Endothelial cell of umbilical vein (primary cell): ENCODE results near the gene KLHL13. TPM values are rescaled to one million over a fixed set of nuclear protein-coding genes. Genes with fewer than 3 reads are reported as not detected.

Experiments used
- BruUV-seq: library from RNA; stranded (reverse); fragments of 400-500 nt; replicated peaks from 2 replicates; lab custom pipeline; 2021; lab: Mats Ljungman, UMichigan
- CTCF ChIA-PET: fragments of 300-600, 350-600 bp; sonication (Branson Sonifier 250); formaldehyde crosslinking; loops from one replicate; lab custom pipeline; 2021; ENCODE audit warnings: antibody characterized with exemption, inconsistent platforms; lab: Charles Lee
- POLR2A ChIA-PET: fragments of 300-600, 350-600 bp; sonication (Branson Sonifier 250); formaldehyde crosslinking; loops from one replicate; lab custom pipeline; 2021; ENCODE audit warnings: antibody characterized with exemption, inconsistent platforms; lab: Charles Lee
- DNase-seq: peaks from one replicate; pipeline ENCODE4 v3.0.0-alpha.2; 2011; ENCODE audit warnings: low read depth, low spot score
- FAIRE-seq: peaks from 2 replicates; lab custom pipeline; 2011; peaks lifted over from hg19 to GRCh38; lab: Jason Lieb, UNC
- H2AFZ ChIP-seq: 2 replicates; pipeline ENCODE4 v1.6.0; 2012; ENCODE audit warnings: low read depth, low read length, control low read depth, inconsistent platforms
- H3K27ac ChIP-seq: 2 replicates; pipeline ENCODE4 v1.5.1; 2011; ENCODE audit warnings: low read depth, mild to moderate bottlenecking, control low read depth, low read length, moderate library complexity; ENCODE audit not compliant: insufficient read depth
- H3K27me3 ChIP-seq, 2 experiments: 2 replicates each; pipeline versions ENCODE4 v1.6.0 to v1.6.1; 2011; ENCODE audit warnings: low read length in 2 of 2, mixed read lengths in 1 of 2; ENCODE audit not compliant: control insufficient read depth in 2 of 2, insufficient read depth in 2 of 2
- H3K36me3 ChIP-seq, 2 experiments: 2 replicates in 1 of 2; 3 replicates in 1 of 2; pipeline ENCODE4 v1.5.1; 2011; ENCODE audit warnings: low read length in 2 of 2, mild to moderate bottlenecking in 1 of 2, moderate library complexity in 1 of 2; ENCODE audit not compliant: control insufficient read depth in 2 of 2, insufficient read depth in 2 of 2; ENCODE audit errors: extremely low read depth in 1 of 2
- H3K4me1 ChIP-seq: 3 replicates; pipeline ENCODE4 v1.5.1; 2011; ENCODE audit warnings: mild to moderate bottlenecking, low read length; ENCODE audit not compliant: control insufficient read depth, insufficient read depth; ENCODE audit errors: extremely low read depth
- H3K4me2 ChIP-seq: 2 replicates; pipeline ENCODE4 v1.6.1; 2011; ENCODE audit warnings: low read length, control low read depth, mixed read lengths; ENCODE audit not compliant: insufficient read depth
- H3K4me3 ChIP-seq, 3 experiments: fragments of 200-600 bp in 1 of 3; sonication (generic), shearing (Covaris generic) in 1 of 3; replicated peaks in 1 of 3; 2 replicates each; pipeline ENCODE4 v1.5.1; 2011 to 2016; ENCODE audit warnings: control low read depth in 3 of 3, low read length in 3 of 3, mild to moderate bottlenecking in 2 of 3, inconsistent platforms in 1 of 3, low read depth in 1 of 3, moderate library complexity in 1 of 3; ENCODE audit not compliant: insufficient read depth in 1 of 3
- H3K79me2 ChIP-seq: 2 replicates; pipeline ENCODE4 v1.6.0; 2012; ENCODE audit warnings: low read length, inconsistent platforms; ENCODE audit not compliant: control insufficient read depth, insufficient read depth
- H3K9ac ChIP-seq: replicated peaks from 2 replicates; pipeline ENCODE3; 2011; ENCODE audit warnings: low read length, control low read depth; ENCODE audit not compliant: insufficient read depth; ENCODE audit errors: extremely low read depth
- H3K9me1 ChIP-seq: replicated peaks from 3 replicates; pipeline ENCODE4 v1.6.0; 2011; ENCODE audit warnings: mild to moderate bottlenecking, low read length; ENCODE audit not compliant: control insufficient read depth, insufficient read depth; ENCODE audit errors: extremely low read depth
- H3K9me3 ChIP-seq: replicated peaks from 2 replicates; pipeline ENCODE4 v1.5.1; 2012; ENCODE audit warnings: low read length, inconsistent platforms; ENCODE audit not compliant: control insufficient read depth, insufficient read depth
- H4K20me1 ChIP-seq: replicated peaks from 2 replicates; pipeline ENCODE3; 2011; ENCODE audit warnings: mild to moderate bottlenecking, low read length; ENCODE audit not compliant: control insufficient read depth, insufficient read depth; ENCODE audit errors: extremely low read depth
- CTCF ChIP-seq, 2 donors: IDR thresholded peaks; 1 replicate in 1 of 2; 2 replicates in 1 of 2; pipeline ENCODE4 v1.5.1; 2011; ENCODE audit warnings: low read length in 2 of 2, mild to moderate bottlenecking in 2 of 2, moderate library complexity in 2 of 2, control low read depth in 1 of 2, inconsistent platforms in 1 of 2, low read depth in 1 of 2; ENCODE audit not compliant: insufficient read depth in 1 of 2; ENCODE audit errors: extremely low read depth in 1 of 2
- EZH2 ChIP-seq: IDR thresholded peaks from 2 replicates; pipeline ENCODE4 v1.6.1; 2012; ENCODE audit warnings: borderline replicate concordance, low read depth, mild to moderate bottlenecking, moderate library complexity, low read length, inconsistent platforms; ENCODE audit not compliant: severe bottlenecking
- FOS ChIP-seq: IDR thresholded peaks from 2 replicates; pipeline ENCODE4 v1.6.1; 2011; ENCODE audit warnings: mild to moderate bottlenecking, low read length, moderate library complexity, borderline replicate concordance; ENCODE audit not compliant: insufficient read depth
- GATA2 ChIP-seq: IDR thresholded peaks from 2 replicates; pipeline ENCODE4 v1.7.0; 2011; ENCODE audit warnings: low read depth, mild to moderate bottlenecking, moderate library complexity, mixed read lengths, low read length; ENCODE audit not compliant: insufficient read length, insufficient read depth
- MYC ChIP-seq: IDR thresholded peaks from one replicate; pipeline ENCODE4 v1.6.1; 2011; ENCODE audit warnings: mild to moderate bottlenecking, low read depth, low read length
- POLR2AphosphoS5 ChIP-seq: IDR thresholded peaks from 2 replicates; pipeline ENCODE4 v1.6.1; 2012; ENCODE audit warnings: low read depth, mild to moderate bottlenecking, control low read depth, low read length, moderate library complexity; ENCODE audit not compliant: insufficient read depth
- dilution Hi-C: fragments of 300-500 bp; cut with MboI; formaldehyde crosslinking; loops from one replicate; pipeline ENCODE4 v1.15.0; 2019; ENCODE audit warnings: low sequenced_read_pairs; ENCODE audit not compliant: extremely low pct_ligation_motif_present
- intact Hi-C: fragments of 100-400 bp; cut with micrococcal nuclease; formaldehyde crosslinking; loops from one replicate; pipeline ENCODE4 v1.10.0; 2022
- polyA plus RNA-seq, 4 experiments: library from polyadenylated mRNA; depleted of rRNA in 3 of 4; stranded (reverse) in 3 of 4; unstranded in 1 of 4; fragments of >200 nt; gene quantifications; 2 replicates each; pipeline versions ENCODE4 v1.2.1 to v1.2.3, GENCODE V29; 2011 to 2012; ENCODE audit warnings: missing spikeins in 1 of 4
- total RNA-seq: library from RNA; stranded (reverse); gene quantifications from 2 replicates; pipeline ENCODE4 v1.2.3, GENCODE V29; 2021
- TF ChIP-seq, protein P1 (sequence below): IDR thresholded peaks from 2 replicates; pipeline ENCODE4 v1.6.1; 2011; ENCODE audit not compliant: insufficient read depth, insufficient read length

The KLHL13 gene
- total and polyA plus RNA-seq, 2 donors (not counting 3 experiments of a cell fraction or from before 2014, with no cell fraction given) = 15.3 to 18.2 TPM

GRCh38 chrX:117998171-117998570, 118.4 kb downstream of the KLHL13 start:
- TF ChIP-seq FOS (no peak), MYC (no peak), EZH2 (no peak)
- POLR2A ChIA-PET = no interaction called here
- CTCF ChIA-PET = no interaction called here
- intact Hi-C loops = no loop called here
- H3K79me2 ChIP-seq = no peaks in the 10 kb centered on the region
- no TSS peak for BruUV-seq
- no peaks in the 10 kb centered on the region for H4K20me1 ChIP-seq
- H3K9me1 ChIP-seq = no peaks in the 10 kb centered on the region
- H3K9me3 ChIP-seq = no peaks in the 10 kb centered on the region
- dilution Hi-C loops = no loop called here
- H3K9ac ChIP-seq = no peak overlapping the region
- DNase-seq (no peak), FAIRE-seq (no peak)
- no peaks in the 10 kb centered on the region for H3K4me1 ChIP-seq
- H3K27ac ChIP-seq = no peak overlapping the region
- no peaks in the 10 kb centered on the region for H3K27me3 ChIP-seq
- H3K4me3 ChIP-seq = no peak overlapping the region
- H2AFZ ChIP-seq = no peak overlapping the region
- H3K36me3 ChIP-seq = no peaks in the 10 kb centered on the region
- no peak overlapping the region for H3K4me2 ChIP-seq

DNA sequence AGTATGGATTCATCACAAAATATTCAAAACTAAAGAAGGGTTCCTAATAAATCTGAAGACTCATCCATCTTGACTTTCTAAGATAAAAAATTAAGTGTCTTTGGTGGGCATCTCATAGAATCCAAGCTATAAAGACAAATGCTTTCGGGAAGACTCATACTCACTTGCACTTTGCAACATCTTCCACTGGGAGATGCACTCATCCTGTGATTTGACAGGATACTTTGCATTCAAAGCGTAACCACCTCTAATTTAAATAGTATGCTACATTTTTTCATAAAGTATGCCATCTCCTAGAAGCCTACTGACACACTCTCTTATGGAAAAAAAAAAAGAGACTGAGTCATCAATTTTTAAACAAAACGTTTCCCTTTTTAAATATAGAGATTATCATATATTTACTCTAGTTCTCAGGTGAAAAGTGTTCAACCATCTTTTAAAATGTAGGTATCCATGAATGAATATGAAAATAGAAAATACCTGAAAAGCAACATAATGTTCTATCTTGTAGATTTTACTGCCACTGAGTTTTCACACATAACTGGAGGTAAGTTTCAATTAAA, 119.6 kb downstream of the KLHL13 start:
- DNase-seq (peak; percentile 11), FAIRE-seq (no peak)
- Histone ChIP-seq H3K27ac (no peak overlapping the region), H3K9me3 (no peaks in the 10 kb centered on the region), H3K79me2 (no peaks in the 10 kb centered on the region), H3K4me2 (no peak overlapping the region), H3K4me3 (no peak overlapping the region), H3K9me1 (no peaks in the 10 kb centered on the region), H3K27me3 (no peaks in the 10 kb centered on the region), H3K36me3 (no peaks in the 10 kb centered on the region), H4K20me1 (no peaks in the 10 kb centered on the region), H3K4me1 (no peaks in the 10 kb centered on the region), H2AFZ (no peak overlapping the region), H3K9ac (no peak overlapping the region)
- ChIA-PET POLR2A (no interaction called here), CTCF (interaction anchor here (0.5 to 1.9 kb wide), 7 partner anchors 187 to 258 kb away, joined by 3 to 16 read pairs (median 3); no protein-coding TSS in a partner anchor)
- no TSS peak for BruUV-seq
- intact Hi-C loops (loop anchor here (1.0 to 2.0 kb wide), 2 partner anchors 229 to 256 kb away; no protein-coding TSS in a partner anchor), dilution Hi-C loops (no loop called here)
- TF ChIP-seq EZH2 = no peak
- TF ChIP-seq, protein P1, sequence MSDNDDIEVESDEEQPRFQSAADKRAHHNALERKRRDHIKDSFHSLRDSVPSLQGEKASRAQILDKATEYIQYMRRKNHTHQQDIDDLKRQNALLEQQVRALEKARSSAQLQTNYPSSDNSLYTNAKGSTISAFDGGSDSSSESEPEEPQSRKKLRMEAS = no peak
- no peak for TF ChIP-seq GATA2
- peak in 1 of 2 donors; percentile 6 for TF ChIP-seq CTCF (IDR thresholded peaks at IDR 0.05; ENCODE audit: extremely low read depth in 1 of 2, insufficient read depth in 1 of 2, low read depth in 1 of 2, low read length in 2 of 2)
- no peak for TF ChIP-seq POLR2AphosphoS5
- TF ChIP-seq MYC = no peak
